Measurements from ENCODE around the gene ISCA1.

The ISCA1 gene

DNA sequence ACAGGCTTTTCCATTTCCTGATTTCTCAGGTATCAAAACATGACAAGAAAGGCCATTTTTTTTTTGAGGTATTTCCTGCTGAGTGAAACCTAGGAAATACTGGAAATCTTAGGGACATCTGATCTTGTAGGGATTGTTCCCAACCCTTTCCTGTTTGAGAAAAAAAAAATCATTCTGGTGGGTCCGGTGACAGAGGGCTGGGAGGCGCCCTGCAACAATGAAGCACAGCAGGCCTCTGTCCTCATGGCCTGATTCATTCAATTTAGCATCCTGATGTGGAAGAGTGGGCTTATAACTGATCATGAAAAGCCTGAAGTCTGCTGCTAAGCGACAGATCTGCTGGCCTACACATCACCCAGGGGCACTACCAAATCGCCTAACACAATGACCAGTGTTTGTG is 19.8 kb downstream of the ISCA1 start:
- no peak overlapping the region for H3K4me3 ChIP-seq (ENCODE audit: low read depth, low read length)
- no peak for DNase-seq (ENCODE audit: low read depth)
- TF ChIP-seq, protein P1, sequence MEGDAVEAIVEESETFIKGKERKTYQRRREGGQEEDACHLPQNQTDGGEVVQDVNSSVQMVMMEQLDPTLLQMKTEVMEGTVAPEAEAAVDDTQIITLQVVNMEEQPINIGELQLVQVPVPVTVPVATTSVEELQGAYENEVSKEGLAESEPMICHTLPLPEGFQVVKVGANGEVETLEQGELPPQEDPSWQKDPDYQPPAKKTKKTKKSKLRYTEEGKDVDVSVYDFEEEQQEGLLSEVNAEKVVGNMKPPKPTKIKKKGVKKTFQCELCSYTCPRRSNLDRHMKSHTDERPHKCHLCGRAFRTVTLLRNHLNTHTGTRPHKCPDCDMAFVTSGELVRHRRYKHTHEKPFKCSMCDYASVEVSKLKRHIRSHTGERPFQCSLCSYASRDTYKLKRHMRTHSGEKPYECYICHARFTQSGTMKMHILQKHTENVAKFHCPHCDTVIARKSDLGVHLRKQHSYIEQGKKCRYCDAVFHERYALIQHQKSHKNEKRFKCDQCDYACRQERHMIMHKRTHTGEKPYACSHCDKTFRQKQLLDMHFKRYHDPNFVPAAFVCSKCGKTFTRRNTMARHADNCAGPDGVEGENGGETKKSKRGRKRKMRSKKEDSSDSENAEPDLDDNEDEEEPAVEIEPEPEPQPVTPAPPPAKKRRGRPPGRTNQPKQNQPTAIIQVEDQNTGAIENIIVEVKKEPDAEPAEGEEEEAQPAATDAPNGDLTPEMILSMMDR (IDR thresholded peaks at IDR 0.05; ENCODE audit: low read depth, low read length, missing control alignments), result no peak
- in situ Hi-C loops (cut with HindIII; ENCODE audit: low sequenced_read_pairs), result no loop called here

GRCh38 chr9:86259557-86259956 is 22.8 kb downstream of the ISCA1 start, which contains the start of gene C9orf153:
Gene C9orf153, minus strand, starts transcription at chr9:86259657. Its CDS starts 30,054 bp downstream, at chr9:86229603.
- TF ChIP-seq, protein P1 (IDR thresholded peaks at IDR 0.05; ENCODE audit: low read depth, low read length, missing control alignments), result no peak
- no peak for DNase-seq (ENCODE audit: low read depth)
- H3K4me3 ChIP-seq (ENCODE audit: low read depth, low read length), result no peak within 1 kb of the TSS
- in situ Hi-C loops (cut with HindIII; ENCODE audit: low sequenced_read_pairs), result no loop called here

- in situ Hi-C loops (cut with HindIII; ENCODE audit: low sequenced_read_pairs), result no loop called here
- no peak for DNase-seq (ENCODE audit: low read depth)
- TF ChIP-seq, protein P1 (IDR thresholded peaks at IDR 0.05; ENCODE audit: low read depth, low read length, missing control alignments), result no peak
Observed at GRCh38 chr9:86257391-86257790, 24.9 kb downstream of the ISCA1 start.

DNA sequence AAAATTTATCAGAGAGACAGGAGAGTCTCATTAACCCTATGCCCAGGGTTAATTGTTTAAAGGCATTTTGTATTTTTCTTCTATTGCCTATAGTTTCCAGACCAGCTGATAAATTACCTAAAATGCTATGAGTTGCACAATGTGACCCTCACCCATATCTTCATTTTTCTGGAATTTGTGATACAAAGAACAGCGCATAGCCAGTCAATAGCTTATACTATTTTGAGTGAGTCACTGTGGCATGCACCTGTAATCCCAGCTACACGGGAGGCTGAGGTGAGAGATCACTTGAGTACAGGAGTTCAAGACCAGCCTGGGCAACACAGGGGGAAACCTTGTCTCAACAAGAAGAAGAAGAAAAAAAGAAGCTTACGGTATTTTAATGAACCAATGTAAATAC is 25.7 kb downstream of the ISCA1 start:
- TF ChIP-seq, protein P1 (IDR thresholded peaks at IDR 0.05; ENCODE audit: low read depth, low read length, missing control alignments), result no peak
- H3K4me3 ChIP-seq (ENCODE audit: low read depth, low read length), result no peak overlapping the region
- in situ Hi-C loops (cut with HindIII; ENCODE audit: low sequenced_read_pairs), result no loop called here
- no peak for DNase-seq (ENCODE audit: low read depth)

More at GRCh38 chr9:86257391-86257790, 24.9 kb downstream of the ISCA1 start:
- H3K4me3 ChIP-seq (ENCODE audit: low read depth, low read length), result no peak overlapping the region

- TF ChIP-seq, protein P1 (IDR thresholded peaks at IDR 0.05; ENCODE audit: low read depth, low read length, missing control alignments), result no peak
- in situ Hi-C loops (cut with HindIII; ENCODE audit: low sequenced_read_pairs), result no loop called here
- no peak for DNase-seq (ENCODE audit: low read depth)
Observed at GRCh38 chr9:86253577-86253976, 28.8 kb downstream of the ISCA1 start.

DNA sequence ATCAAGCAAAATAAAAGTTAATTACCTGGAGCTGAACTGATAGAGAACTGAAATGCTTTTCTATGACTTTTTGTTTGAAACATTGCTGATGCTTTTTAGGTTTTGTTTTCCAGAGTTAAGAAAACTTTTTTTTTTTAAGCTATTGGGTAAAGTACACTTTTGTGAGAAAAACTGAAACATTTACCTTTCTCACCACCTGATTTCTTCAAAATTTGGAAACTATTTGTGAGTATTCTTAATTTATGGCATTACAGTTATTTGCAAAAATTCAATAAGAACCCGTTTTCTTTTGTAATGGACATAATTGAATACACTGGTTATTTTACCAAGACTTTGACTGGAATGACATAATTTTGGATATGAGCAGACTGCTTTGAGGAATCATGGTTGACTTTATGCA is 29.5 kb downstream of the ISCA1 start:
- DNase-seq (ENCODE audit: low read depth), result no peak
- no peak overlapping the region for H3K4me3 ChIP-seq (ENCODE audit: low read depth, low read length)
- TF ChIP-seq, protein P1 (IDR thresholded peaks at IDR 0.05; ENCODE audit: low read depth, low read length, missing control alignments), result no peak
- in situ Hi-C loops (cut with HindIII; ENCODE audit: low sequenced_read_pairs), result no loop called here

More at GRCh38 chr9:86253577-86253976, 28.8 kb downstream of the ISCA1 start:
- no peak overlapping the region for H3K4me3 ChIP-seq (ENCODE audit: low read depth, low read length)

- no peak for DNase-seq (ENCODE audit: low read depth)
- H3K4me3 ChIP-seq (ENCODE audit: low read depth, low read length), result no peak overlapping the region
- in situ Hi-C loops (cut with HindIII; ENCODE audit: low sequenced_read_pairs), result no loop called here
- TF ChIP-seq, protein P1 (IDR thresholded peaks at IDR 0.05; ENCODE audit: low read depth, low read length, missing control alignments), result no peak
Observed at GRCh38 chr9:86250123-86250522, 32.2 kb downstream of the ISCA1 start.
